AG04449 (cell line): ENCODE results near the gene ABR.

Experiments used
- CTCF ChIA-PET: fragments of 350-600 bp; formaldehyde crosslinking; extraction: SDS; loops from one replicate; lab custom pipeline; 2021; ENCODE audit warnings: antibody characterized with exemption; lab: Yijun Ruan, JAX
- POLR2A ChIA-PET: fragments of 400-600, 350-600 bp; formaldehyde crosslinking; extraction: SDS; loops from one replicate; lab custom pipeline; 2020; ENCODE audit warnings: antibody characterized with exemption, inconsistent platforms; lab: Yijun Ruan, JAX
- DNase-seq: peaks from one replicate; pipeline ENCODE4 v3.0.0-alpha.2; 2010; ENCODE audit warnings: low read depth, low spot score
- H3K4me3 ChIP-seq: 2 replicates; pipeline ENCODE4 v1.5.1; 2011; ENCODE audit warnings: low read depth, mild to moderate bottlenecking, control low read depth, low read length
- CTCF ChIP-seq: IDR thresholded peaks from one replicate; pipeline ENCODE4 v1.5.1; 2011; ENCODE audit warnings: mild to moderate bottlenecking, moderate library complexity, low read length, control low read depth, inconsistent platforms; ENCODE audit not compliant: insufficient read depth; ENCODE audit errors: missing control alignments

The ABR gene

GRCh38 chr17:1126801-1127550 lies 52.8 kb downstream of the ABR start:
- ChIA-PET POLR2A (no interaction called here), CTCF (interaction anchor here (0.6 to 9.2 kb wide), 4 partner anchors 11 to 62 kb away, joined by 3 to 273 read pairs (median 26); no protein-coding TSS in a partner anchor)
- H3K4me3 ChIP-seq: no peak overlapping the region
- no peak for DNase-seq
- no peak for TF ChIP-seq CTCF

DNA sequence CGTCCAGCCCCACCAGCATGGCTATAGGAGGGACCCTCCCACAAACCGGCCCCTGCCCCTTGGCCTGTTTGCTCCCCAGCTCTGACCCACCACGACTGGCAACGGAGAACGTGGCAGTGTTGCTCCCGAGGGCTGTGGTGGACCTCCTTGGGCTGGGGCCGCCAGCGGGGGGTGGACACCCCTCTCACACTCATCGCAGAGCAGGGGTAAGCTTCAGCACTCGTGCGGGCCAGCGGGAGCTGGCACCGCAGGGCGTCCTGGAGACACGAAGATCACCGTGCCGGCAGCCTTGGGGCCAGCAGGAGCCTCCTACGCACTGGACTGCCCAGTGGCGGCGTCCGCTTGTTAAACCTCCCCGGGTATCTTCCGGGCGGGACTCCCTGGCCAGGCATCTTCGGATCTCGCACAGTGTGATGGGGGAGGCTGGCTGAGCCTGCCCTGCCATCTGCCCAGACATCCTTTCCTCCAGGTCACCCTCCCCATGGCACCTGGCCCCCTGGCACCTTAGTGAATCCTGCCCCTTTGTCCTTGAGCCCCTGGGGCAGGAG lies 53.5 kb downstream of the ABR start:
- ChIA-PET CTCF (interaction anchor here (3.0 to 9.2 kb wide), 3 partner anchors 11 to 63 kb away, joined by 8 to 273 read pairs (median 45); no protein-coding TSS in a partner anchor), POLR2A (no interaction called here)
- no peak overlapping the region for H3K4me3 ChIP-seq
- DNase-seq: no peak
- no peak for TF ChIP-seq CTCF

GRCh38 chr17:1125788-1126145 lies 54.0 kb downstream of the ABR start:
- POLR2A ChIA-PET: no interaction called here
- H3K4me3 ChIP-seq: no peak overlapping the region
- TF ChIP-seq CTCF: no peak

DNA sequence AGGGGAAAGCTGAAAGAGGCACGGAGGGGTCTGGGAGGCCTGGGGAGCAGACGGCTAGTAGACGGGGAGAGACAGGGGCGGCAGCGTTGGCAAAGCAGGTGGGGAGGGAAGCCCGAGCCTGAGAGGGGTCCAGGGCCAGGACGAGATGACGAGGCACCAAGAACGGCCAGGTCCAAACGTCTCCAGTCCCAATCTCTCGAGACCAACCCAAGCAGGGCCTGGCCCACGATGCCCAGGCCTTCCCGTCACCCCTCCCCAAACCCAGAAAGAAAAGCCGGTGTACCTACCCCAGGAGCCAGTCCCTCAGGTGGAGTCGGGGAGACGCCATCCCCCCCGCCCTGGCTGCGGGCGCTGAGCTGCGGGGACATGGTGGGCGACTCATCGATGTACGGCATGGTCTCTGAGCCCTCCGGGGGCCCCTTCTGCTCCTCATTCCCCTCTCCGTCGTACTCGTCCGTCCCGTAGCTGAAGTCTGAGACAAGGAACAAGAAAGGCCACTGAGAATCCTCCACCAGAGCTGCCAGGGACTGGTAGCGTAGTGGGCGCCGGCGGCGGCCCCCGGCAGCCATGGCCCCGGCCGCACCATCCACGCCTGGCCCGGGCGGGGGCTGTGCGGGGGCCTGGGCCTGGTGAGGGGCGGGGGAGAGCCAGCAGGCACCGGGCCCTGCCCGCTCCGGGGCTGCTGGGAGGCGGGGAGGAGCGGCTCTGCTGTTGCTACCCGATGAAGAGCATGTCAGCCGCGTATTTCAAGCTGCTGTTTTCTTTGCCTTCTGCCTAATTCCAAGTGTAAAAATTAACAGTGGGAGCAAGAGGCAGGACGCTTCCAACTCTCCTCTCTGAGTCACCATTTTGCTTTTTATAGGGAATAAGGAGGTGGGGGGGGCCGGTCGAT lies 54.6 kb downstream of the ABR start:
- ChIA-PET POLR2A (no interaction called here), CTCF (interaction anchor here (0.9 to 9.2 kb wide), 10 partner anchors 10 to 64 kb away, joined by 3 to 273 read pairs (median 6); partner anchors contain the start of gene ABR)
- no peak overlapping the region for H3K4me3 ChIP-seq
- TF ChIP-seq CTCF: no peak
- DNase-seq: no peak

More at GRCh38 chr17:1125788-1126145, 54.0 kb downstream of the ABR start:
- CTCF ChIA-PET: interaction anchor here (1.1 to 9.2 kb wide), 6 partner anchors 11 to 63 kb away, joined by 3 to 273 read pairs (median 9); no protein-coding TSS in a partner anchor
- DNase-seq: no peak

DNA sequence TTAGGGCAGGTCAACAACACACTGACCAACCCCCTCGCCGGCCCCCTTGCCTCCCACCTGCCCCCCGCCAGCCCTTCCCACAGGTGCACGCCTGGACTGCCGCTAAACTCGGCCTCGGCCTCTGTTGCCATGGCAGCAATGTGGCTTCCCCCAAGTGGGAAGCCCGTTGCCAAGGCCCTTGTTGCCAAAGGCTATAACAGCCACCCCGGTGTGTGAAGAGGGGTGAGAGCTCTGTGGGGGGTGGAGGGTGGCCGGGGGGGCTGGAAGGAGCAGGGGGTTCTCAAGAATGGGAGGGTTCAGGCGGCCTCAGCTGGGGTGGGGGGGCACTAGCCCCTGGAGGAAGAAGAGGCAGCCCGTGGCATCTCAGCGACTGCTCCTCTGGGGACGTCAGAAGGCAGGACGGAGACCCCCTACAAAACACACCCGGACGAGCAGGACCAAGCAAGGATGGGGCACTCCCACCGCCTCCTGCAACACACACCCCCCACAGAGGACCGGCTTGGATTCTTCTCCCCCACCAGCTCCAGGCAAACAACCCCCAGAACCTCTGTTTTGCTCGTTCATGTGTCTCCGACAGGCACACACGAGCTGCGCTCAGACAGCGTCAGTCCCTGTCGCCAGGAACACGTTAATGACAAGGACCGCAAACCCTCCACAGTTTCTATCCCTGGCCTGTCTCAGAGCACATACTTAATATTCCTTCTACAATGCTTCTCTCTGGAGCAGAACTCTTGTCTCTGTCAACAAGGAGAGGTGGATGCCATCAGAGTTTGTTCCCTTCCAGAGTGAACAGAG lies 55.7 kb downstream of the ABR start:
- ChIA-PET POLR2A (no interaction called here), CTCF (interaction anchor here (1.2 to 9.2 kb wide), 11 partner anchors 9 to 74 kb away, joined by 3 to 273 read pairs (median 17); partner anchors contain the start of gene ABR)
- H3K4me3 ChIP-seq: no peak overlapping the region
- no peak for DNase-seq
- no peak for TF ChIP-seq CTCF
